Karpas-422 (cell line): ENCODE data around the gene MTHFR. TPM values are rescaled to one million over a fixed set of nuclear protein-coding genes. Genes with fewer than 3 reads are reported as not detected.

Experiments used
- DNase-seq: peaks from one replicate; pipeline ENCODE4 v3.0.0-alpha.2; 2015
- H2AFZ ChIP-seq: fragments of 200-600 bp; sonication (generic); 2 replicates; pipeline ENCODE4 v1.6.1; 2014; ENCODE audit warnings: antibody characterized with exemption, low read length, mixed read lengths
- H3K27ac ChIP-seq: fragments of 200-600 bp; sonication (generic); 2 replicates; pipeline ENCODE4 v1.5.1; 2014; ENCODE audit warnings: mild to moderate bottlenecking, low read length, moderate library complexity
- H3K27me3 ChIP-seq: fragments of 200-600 bp; sonication (generic); 2 replicates; pipeline ENCODE4 v1.6.1; 2014; ENCODE audit warnings: low read length, mixed read lengths
- H3K36me3 ChIP-seq: fragments of 200-600 bp; sonication (generic); 2 replicates; pipeline ENCODE4 v1.6.1; 2014; ENCODE audit warnings: low read length, mixed read lengths; ENCODE audit not compliant: insufficient read depth
- H3K4me1 ChIP-seq: fragments of 200-600 bp; sonication (generic); 2 replicates; pipeline ENCODE4 v1.6.1; 2014; ENCODE audit warnings: mild to moderate bottlenecking, low read length, mixed read lengths
- H3K4me2 ChIP-seq: fragments of 200-600 bp; sonication (generic); 2 replicates; pipeline ENCODE4 v1.6.1; 2014; ENCODE audit warnings: low read length, low read depth, mild to moderate bottlenecking; ENCODE audit not compliant: poor library complexity, severe bottlenecking
- H3K4me3 ChIP-seq: fragments of 200-600 bp; sonication (generic); 2 replicates; pipeline ENCODE4 v1.5.1; 2014; ENCODE audit warnings: mild to moderate bottlenecking, antibody characterized with exemption, low read length, mixed read lengths
- H3K79me2 ChIP-seq: fragments of 200-600 bp; sonication (generic); 2 replicates; pipeline ENCODE4 v1.6.1; 2014; ENCODE audit warnings: mild to moderate bottlenecking, low read length, mixed read lengths
- H3K9ac ChIP-seq: fragments of 200-600 bp; sonication (generic); 2 replicates; pipeline ENCODE4 v1.6.0; 2014; ENCODE audit warnings: low read length
- H3K9me2 ChIP-seq: fragments of 200-600 bp; sonication (generic), shearing (Covaris generic); replicated peaks from 2 replicates; pipeline ENCODE4 v1.6.0; 2014; ENCODE audit warnings: mild to moderate bottlenecking, low read length, moderate library complexity; ENCODE audit not compliant: insufficient read depth
- H3K9me3 ChIP-seq: fragments of 300-700, 200-600 bp; sonication (generic); 2 replicates; pipeline ENCODE4 v1.6.1; 2014; ENCODE audit warnings: low read length, mixed read lengths
- H4K20me1 ChIP-seq: fragments of 200-600 bp; sonication (generic); 2 replicates; pipeline ENCODE4 v1.6.1; 2014; ENCODE audit warnings: mild to moderate bottlenecking, antibody characterized with exemption, low read length, low read depth; ENCODE audit not compliant: insufficient read depth
- total RNA-seq: library from RNA; depleted of rRNA; stranded (reverse); fragments of >200 nt; shearing (Covaris generic); gene quantifications from 2 replicates; pipeline ENCODE4 v1.2.3, GENCODE V29; 2014; ENCODE audit warnings: low replicate concordance; rRNA removed

Gene MTHFR
- total RNA-seq, result 32.5 and 57.0 TPM in 2 replicates

DNA sequence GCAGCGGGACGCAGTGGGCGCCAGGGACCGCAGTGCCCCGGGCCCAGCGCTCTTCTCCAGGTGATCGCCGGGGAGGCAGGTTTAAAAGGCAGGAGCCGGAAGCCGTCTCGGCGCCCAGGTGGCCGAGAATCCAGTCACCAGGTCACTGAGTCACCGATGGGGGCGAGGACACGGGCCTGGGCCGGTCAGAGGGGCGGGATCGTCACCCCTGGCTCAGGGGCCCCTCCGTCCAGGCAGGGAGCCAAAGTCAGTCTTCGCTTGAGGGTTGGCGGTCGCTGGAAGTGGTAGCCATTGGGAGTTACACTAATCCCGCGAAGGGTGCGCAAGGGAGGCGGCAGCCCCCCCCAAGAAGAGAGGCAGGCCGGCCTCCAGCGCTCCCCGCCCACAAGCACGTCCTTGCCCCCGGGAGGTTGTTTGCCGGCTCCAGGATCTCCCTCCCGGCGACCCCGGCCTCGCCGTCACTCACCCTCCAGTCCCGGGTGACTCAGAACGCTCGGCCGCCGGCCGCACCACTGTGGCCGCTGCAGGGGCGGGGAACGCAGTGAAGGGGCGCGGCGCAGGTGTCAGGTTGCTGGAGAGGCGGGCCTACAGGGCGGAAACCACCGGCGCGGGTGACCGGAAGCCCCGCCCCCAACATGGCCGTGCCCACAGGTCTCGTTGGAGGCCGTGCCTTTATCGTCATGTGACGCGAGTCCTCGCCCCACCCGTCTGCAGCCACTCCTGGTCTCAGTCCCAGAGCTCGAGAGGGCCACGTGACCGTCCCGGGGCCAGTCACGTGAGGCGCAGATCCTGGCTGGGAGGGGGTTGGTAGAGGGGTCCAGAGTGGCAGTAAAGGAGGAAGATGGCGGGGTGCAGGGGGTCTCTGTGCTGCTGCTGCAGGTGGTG, at the start of gene MTHFR, which contains the start of gene CLCN6:
MTHFR (minus strand) TSS at position 543 of the 885 bp plus-strand sequence. CDS start 2,848 bp downstream, outside the sequence.
CLCN6 (plus strand) TSS at position 770 of the 885 bp plus-strand sequence; CDS start at position 842, 72 bp downstream.
- H3K4me2 ChIP-seq, result peak within 1 kb of the TSS; percentile 82
- peaks cover 18% of the 10 kb centered on the region; the same call in 1 of the 2 replicates for H3K36me3 ChIP-seq
- peak; percentile 100 for DNase-seq
- H3K4me3 ChIP-seq, result peak within 1 kb of the TSS; percentile 74
- no peaks in the 10 kb centered on the region for H3K9me3 ChIP-seq
- no peaks in the 10 kb centered on the region for H3K27me3 ChIP-seq
- H3K79me2 ChIP-seq, result peaks cover 55% of the 10 kb centered on the region
- H3K4me1 ChIP-seq, result peaks cover 48% of the 10 kb centered on the region
- H2AFZ ChIP-seq, result peak within 1 kb of the TSS; percentile 85
- H3K27ac ChIP-seq, result peak within 1 kb of the TSS; percentile 67
- H3K9me2 ChIP-seq, result no peaks in the 10 kb centered on the region
- H4K20me1 ChIP-seq, result no peaks in the 10 kb centered on the region
- peak within 1 kb of the TSS; percentile 81 for H3K9ac ChIP-seq

DNA sequence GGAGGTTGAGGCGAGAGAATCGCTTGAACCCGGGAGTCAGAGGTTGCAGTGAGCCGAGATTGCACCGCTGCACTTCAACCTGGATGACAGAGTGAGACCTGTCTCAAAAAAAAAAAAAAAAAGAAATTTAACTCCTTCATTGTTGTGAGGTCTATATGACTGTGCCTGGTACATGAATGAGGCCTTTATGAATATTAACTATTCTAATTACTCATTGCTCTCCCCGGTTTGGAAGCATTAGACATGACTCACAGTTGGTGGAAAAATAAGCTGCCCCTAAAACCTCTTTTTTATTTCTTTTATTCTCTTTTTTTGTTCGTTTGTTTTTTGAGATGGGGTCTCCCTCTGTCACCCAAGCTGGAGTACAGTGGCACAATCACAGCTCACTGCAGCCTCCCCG, 49.7 kb upstream of the MTHFR start:
- no peak for DNase-seq
- no peak overlapping the region for H3K9ac ChIP-seq
- no peaks in the 10 kb centered on the region for H3K9me2 ChIP-seq
- no peak overlapping the region for H3K4me2 ChIP-seq
- H3K27ac ChIP-seq, result no peak overlapping the region
- H3K27me3 ChIP-seq, result no peaks in the 10 kb centered on the region
- H4K20me1 ChIP-seq, result peaks cover 4% of the 10 kb centered on the region; the same call in 1 of the 2 replicates
- H2AFZ ChIP-seq, result no peak overlapping the region
- no peaks in the 10 kb centered on the region for H3K9me3 ChIP-seq
- H3K4me1 ChIP-seq, result no peaks in the 10 kb centered on the region
- no peak overlapping the region for H3K4me3 ChIP-seq
- H3K36me3 ChIP-seq, result no peaks in the 10 kb centered on the region
- H3K79me2 ChIP-seq, result no peaks in the 10 kb centered on the region

- peak; percentile 51 for DNase-seq
- H3K27me3 ChIP-seq, result no peaks in the 10 kb centered on the region
- H3K4me3 ChIP-seq, result no peak overlapping the region
These were observed 48.8 kb upstream of the MTHFR start for GRCh38 chr1:11854519-11854918.

DNA sequence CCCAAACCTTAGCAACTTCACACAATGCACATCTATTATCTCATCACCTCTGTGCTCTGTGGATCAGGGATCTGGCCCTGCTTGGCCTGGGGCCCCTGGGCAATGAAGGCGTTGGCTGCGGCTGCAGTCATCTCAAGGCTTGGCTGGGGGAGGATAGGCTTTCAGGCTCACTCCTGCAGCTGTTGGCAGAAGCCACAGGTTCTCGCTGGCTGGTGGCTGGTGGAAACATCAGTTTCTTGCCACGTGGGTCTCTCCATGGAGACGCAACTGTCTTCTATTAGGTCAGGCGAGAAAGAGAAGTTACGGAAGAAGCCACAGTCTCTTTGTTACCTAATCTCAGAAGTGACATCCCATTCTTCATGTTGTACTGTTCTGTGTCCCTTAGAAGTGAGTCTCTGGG, 45.4 kb upstream of the MTHFR start:
- Histone ChIP-seq H3K9me2 (no peaks in the 10 kb centered on the region), H4K20me1 (peaks cover 23% of the 10 kb centered on the region; the same call in 1 of the 2 replicates), H3K4me1 (no peaks in the 10 kb centered on the region), H3K27ac (no peak overlapping the region), H3K79me2 (no peaks in the 10 kb centered on the region), H3K9ac (no peak overlapping the region), H3K9me3 (no peaks in the 10 kb centered on the region), H3K4me2 (no peak overlapping the region), H2AFZ (no peak overlapping the region), H3K27me3 (no peaks in the 10 kb centered on the region), H3K4me3 (no peak overlapping the region), H3K36me3 (no peaks in the 10 kb centered on the region; the same call in 1 of the 2 replicates)
- DNase-seq, result no peak

More at GRCh38 chr1:11854519-11854918, 48.8 kb upstream of the MTHFR start:
- Histone ChIP-seq H4K20me1 (peaks cover 13% of the 10 kb centered on the region), H3K9me3 (no peaks in the 10 kb centered on the region), H2AFZ (no peak overlapping the region), H3K79me2 (no peaks in the 10 kb centered on the region), H3K9me2 (no peaks in the 10 kb centered on the region), H3K4me1 (no peaks in the 10 kb centered on the region), H3K36me3 (no peaks in the 10 kb centered on the region), H3K27ac (no peak overlapping the region), H3K9ac (no peak overlapping the region), H3K4me2 (no peak overlapping the region)

DNA sequence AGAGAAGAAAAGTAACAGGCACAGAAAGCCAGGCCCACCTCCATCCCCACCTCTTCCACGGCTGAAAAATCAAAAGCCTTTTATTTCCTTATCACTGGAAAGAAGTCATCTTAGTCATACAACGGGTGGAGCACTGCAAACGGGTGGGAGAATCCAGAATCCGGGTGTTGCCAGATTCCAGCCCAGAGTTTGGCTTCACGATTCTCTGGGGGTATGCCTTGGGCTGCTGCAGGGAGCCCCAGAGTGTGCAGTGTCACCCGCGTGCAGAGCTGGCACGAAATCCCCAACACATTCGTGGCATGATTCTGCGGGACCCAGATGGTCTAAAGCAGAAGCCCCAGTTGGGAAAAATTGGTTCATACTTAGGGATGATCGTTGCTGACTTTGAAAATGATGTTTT, 44.4 kb upstream of the MTHFR start:
- Histone ChIP-seq H3K9ac (no peak overlapping the region), H3K9me2 (no peaks in the 10 kb centered on the region), H3K79me2 (no peaks in the 10 kb centered on the region), H2AFZ (no peak overlapping the region), H3K27ac (no peak overlapping the region), H3K4me2 (no peak overlapping the region), H4K20me1 (peaks cover 30% of the 10 kb centered on the region), H3K4me3 (no peak overlapping the region), H3K9me3 (no peaks in the 10 kb centered on the region), H3K4me1 (peaks cover 8% of the 10 kb centered on the region), H3K27me3 (no peaks in the 10 kb centered on the region), H3K36me3 (peaks cover 7% of the 10 kb centered on the region)
- DNase-seq, result no peak

GRCh38 chr1:11848373-11848700, 42.6 kb upstream of the MTHFR start:
- no peaks in the 10 kb centered on the region for H3K27me3 ChIP-seq
- peaks cover 40% of the 10 kb centered on the region for H4K20me1 ChIP-seq
- H3K9me3 ChIP-seq, result no peaks in the 10 kb centered on the region
- H3K4me2 ChIP-seq, result no peak overlapping the region
- DNase-seq, result no peak
- no peak overlapping the region for H3K9ac ChIP-seq
- peaks cover 8% of the 10 kb centered on the region for H3K4me1 ChIP-seq
- no peaks in the 10 kb centered on the region for H3K9me2 ChIP-seq
- H2AFZ ChIP-seq, result no peak overlapping the region
- no peak overlapping the region for H3K27ac ChIP-seq
- H3K79me2 ChIP-seq, result no peaks in the 10 kb centered on the region
- no peak overlapping the region for H3K4me3 ChIP-seq
- H3K36me3 ChIP-seq, result peaks cover 21% of the 10 kb centered on the region

- Histone ChIP-seq H3K9ac (no peak within 1 kb of the TSS), H2AFZ (no peak within 1 kb of the TSS), H3K27me3 (no peaks in the 10 kb centered on the region), H3K36me3 (peaks cover 21% of the 10 kb centered on the region), H3K4me3 (no peak within 1 kb of the TSS), H3K4me2 (no peak within 1 kb of the TSS), H3K4me1 (peaks cover 10% of the 10 kb centered on the region), H3K9me3 (no peaks in the 10 kb centered on the region), H3K9me2 (no peaks in the 10 kb centered on the region), H3K27ac (no peak within 1 kb of the TSS), H3K79me2 (no peaks in the 10 kb centered on the region), H4K20me1 (peaks cover 40% of the 10 kb centered on the region)
- DNase-seq, result no peak
These were observed 42.1 kb upstream of the MTHFR start, which contains the start of gene NPPA for GRCh38 chr1:11847667-11848372. TSS of gene NPPA (minus strand) at chr1:11847783. CDS start at chr1:11847684, 99 bp downstream.
